ENCODE results near the gene CDC34. TPM values are rescaled to one million over a fixed set of nuclear protein-coding genes. Genes with fewer than 3 reads are reported as not detected.

The CDC34 gene
- total RNA-seq, 1 experiment from 2014 or later: 112 TPM

DNA sequence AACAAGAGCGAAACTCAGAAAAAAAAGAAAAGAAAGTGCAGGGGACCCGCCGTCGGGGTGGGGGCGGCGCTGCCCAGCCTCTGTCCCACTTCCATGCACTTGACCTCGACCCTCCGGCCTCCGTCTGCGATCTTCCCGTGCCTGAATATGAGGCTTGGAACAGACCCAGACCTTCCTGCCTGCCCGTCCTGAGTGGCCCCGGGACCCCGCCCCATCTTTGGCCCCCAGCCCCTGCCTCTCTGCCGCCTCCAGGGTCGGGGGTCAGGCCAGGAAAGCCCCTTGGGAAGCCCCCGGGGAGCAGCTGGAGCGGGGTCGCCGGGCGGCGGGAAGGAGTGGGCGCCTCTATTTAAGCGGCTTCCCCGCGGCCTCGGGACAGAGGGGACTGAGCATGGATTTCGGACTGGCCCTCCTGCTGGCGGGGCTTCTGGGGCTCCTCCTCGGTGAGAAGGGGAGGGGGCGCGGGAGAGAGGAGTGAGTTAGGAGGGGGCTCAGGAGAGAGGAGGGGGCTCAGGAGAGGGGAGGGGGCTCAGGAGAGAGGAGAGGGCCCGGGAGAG is 35.4 kb upstream of the CDC34 start, which contains the start of gene MADCAM1:
Gene MADCAM1, plus strand, starts transcription at position 375 of the 554 bp plus-strand sequence. Its CDS starts 14 bp downstream, at position 389.
- Histone ChIP-seq H3K23me2 (ENCODE audit: insufficient read length, low read depth, low read length, poor library complexity, severe bottlenecking) (peaks cover 9% of the 10 kb centered on the region), H3K14ac (ENCODE audit: insufficient read depth, low read length) (no peak within 1 kb of the TSS; the same call in 1 of the 2 replicates), H3K27me3 (ENCODE audit: insufficient read depth, low read length) (peaks cover 14% of the 10 kb centered on the region; the same call in 1 of the 2 replicates), H3K56ac (ENCODE audit: insufficient read length, low read depth, low read length) (no peak within 1 kb of the TSS), H2BK5ac (ENCODE audit: insufficient read length, low read length) (no peak within 1 kb of the TSS), H3K23ac (ENCODE audit: insufficient read length, low read depth, low read length) (no peak within 1 kb of the TSS), H4K20me1 (ENCODE audit: control insufficient read depth, insufficient read depth, insufficient read length) (no peaks in the 10 kb centered on the region), H3T11ph (ENCODE audit: low read length) (no peak within 1 kb of the TSS), H2BK12ac (ENCODE audit: insufficient read length, low read depth, low read length) (no peak within 1 kb of the TSS), H3K4me1 (ENCODE audit: insufficient read depth, low read length) (no peaks in the 10 kb centered on the region), H4K8ac (replicated peaks; ENCODE audit: insufficient read length, low read depth, low read length) (no peak within 1 kb of the TSS), H3K9me3 (ENCODE audit: control insufficient read depth, low read depth, low read length) (no peaks in the 10 kb centered on the region), H2BK20ac (ENCODE audit: low read depth, low read length, poor library complexity, severe bottlenecking) (no peak within 1 kb of the TSS), H2BK15ac (ENCODE audit: low read depth, low read length) (no peak within 1 kb of the TSS), H2AK5ac (ENCODE audit: insufficient read length, low read length) (no peak within 1 kb of the TSS), H2BK120ac (ENCODE audit: low read depth, low read length, poor library complexity, severe bottlenecking) (no peak within 1 kb of the TSS), H4K5ac (ENCODE audit: insufficient read length, low read depth, low read length) (no peak within 1 kb of the TSS), H3K79me1 (ENCODE audit: insufficient read depth, low read depth, low read length, poor library complexity, severe bottlenecking) (no peaks in the 10 kb centered on the region), H3K79me2 (ENCODE audit: insufficient read depth, low read length) (no peaks in the 10 kb centered on the region), H3K18ac (ENCODE audit: insufficient read length, low read depth, low read length) (no peak within 1 kb of the TSS), H3K27ac (ENCODE audit: insufficient read length, low read depth, low read length) (no peak within 1 kb of the TSS), H4K91ac (ENCODE audit: insufficient read length, low read depth, low read length) (no peak within 1 kb of the TSS), H2AFZ (ENCODE audit: low read length) (no peak within 1 kb of the TSS), H3K4me2 (ENCODE audit: insufficient read depth, insufficient read length, low read length) (peak within 1 kb of the TSS; percentile 48), H3K9ac (ENCODE audit: extremely low read depth, insufficient read length, low read length) (no peak within 1 kb of the TSS), H3K4ac (ENCODE audit: low read depth, low read length) (no peak within 1 kb of the TSS)
- H3K4me1 Mint-ChIP-seq: peaks cover 0 to 15% of the 10 kb centered on the region in 2 experiments; a peak in 2 of 4 replicates
- H3K36me3 Mint-ChIP-seq (ENCODE audit: insufficient read depth in 1 of 3, low read depth in 3 of 3): peaks cover 0 to 2% (median 0%) of the 10 kb centered on the region in 3 experiments; a peak in 2 of 7 replicates
- peaks cover 52% of the 10 kb centered on the region for H3K27me3 Mint-ChIP-seq (ENCODE audit: low read depth)
- no CpG with 5 or more reads among the region's 33 CpGs for WGBS (ENCODE audit: extremely low coverage, insufficient read length, low lambda C conversion rate)
- H3K4me3 Mint-ChIP-seq: peak within 1 kb of the TSS; percentile 37 to 81
- TF ChIP-seq, protein P1, sequence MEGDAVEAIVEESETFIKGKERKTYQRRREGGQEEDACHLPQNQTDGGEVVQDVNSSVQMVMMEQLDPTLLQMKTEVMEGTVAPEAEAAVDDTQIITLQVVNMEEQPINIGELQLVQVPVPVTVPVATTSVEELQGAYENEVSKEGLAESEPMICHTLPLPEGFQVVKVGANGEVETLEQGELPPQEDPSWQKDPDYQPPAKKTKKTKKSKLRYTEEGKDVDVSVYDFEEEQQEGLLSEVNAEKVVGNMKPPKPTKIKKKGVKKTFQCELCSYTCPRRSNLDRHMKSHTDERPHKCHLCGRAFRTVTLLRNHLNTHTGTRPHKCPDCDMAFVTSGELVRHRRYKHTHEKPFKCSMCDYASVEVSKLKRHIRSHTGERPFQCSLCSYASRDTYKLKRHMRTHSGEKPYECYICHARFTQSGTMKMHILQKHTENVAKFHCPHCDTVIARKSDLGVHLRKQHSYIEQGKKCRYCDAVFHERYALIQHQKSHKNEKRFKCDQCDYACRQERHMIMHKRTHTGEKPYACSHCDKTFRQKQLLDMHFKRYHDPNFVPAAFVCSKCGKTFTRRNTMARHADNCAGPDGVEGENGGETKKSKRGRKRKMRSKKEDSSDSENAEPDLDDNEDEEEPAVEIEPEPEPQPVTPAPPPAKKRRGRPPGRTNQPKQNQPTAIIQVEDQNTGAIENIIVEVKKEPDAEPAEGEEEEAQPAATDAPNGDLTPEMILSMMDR (conservative IDR thresholded peaks at IDR 0.05): no peak
- H3K27ac Mint-ChIP-seq: no peak within 1 kb of the TSS; a peak in 1 of 7 replicates
- peaks cover 8 to 10% of the 10 kb centered on the region in 2 experiments; a peak in 4 of 5 replicates for H3K9me3 Mint-ChIP-seq
- DNase-seq: peak; percentile 35

All from H9 (cell line).